ENCODE results near the gene STON1. TPM values are rescaled to one million over a fixed set of nuclear protein-coding genes. Genes with fewer than 3 reads are reported as not detected.

STON1 gene
- total RNA-seq, 1 experiment from 2014 or later = 0.47 TPM

Other genes starting within 250 kb of the STON1 start
- gene FOXN2, start 215.5 kb upstream of the STON1 start, total RNA-seq (2014; rRNA removed; shearing (Covaris generic); ENCODE audit: low replicate concordance) = 12.0 and 16.8 TPM in 2 replicates
- gene PPP1R21, start 89.4 kb upstream of the STON1 start, total RNA-seq (2014; rRNA removed; shearing (Covaris generic); ENCODE audit: low replicate concordance) = 11.4 and 17.4 TPM in 2 replicates
- gene GTF2A1L, start 87.7 kb downstream of the STON1 start, total RNA-seq (2014; rRNA removed; shearing (Covaris generic); ENCODE audit: low replicate concordance) = not detected in 2 replicates
- gene LHCGR, start 225.6 kb downstream of the STON1 start, total RNA-seq (2014; rRNA removed; shearing (Covaris generic); ENCODE audit: low replicate concordance) = not detected in 2 replicates

Measured in Caki2 (cell line).